ENCODE data around the gene DNHD1.

DNA sequence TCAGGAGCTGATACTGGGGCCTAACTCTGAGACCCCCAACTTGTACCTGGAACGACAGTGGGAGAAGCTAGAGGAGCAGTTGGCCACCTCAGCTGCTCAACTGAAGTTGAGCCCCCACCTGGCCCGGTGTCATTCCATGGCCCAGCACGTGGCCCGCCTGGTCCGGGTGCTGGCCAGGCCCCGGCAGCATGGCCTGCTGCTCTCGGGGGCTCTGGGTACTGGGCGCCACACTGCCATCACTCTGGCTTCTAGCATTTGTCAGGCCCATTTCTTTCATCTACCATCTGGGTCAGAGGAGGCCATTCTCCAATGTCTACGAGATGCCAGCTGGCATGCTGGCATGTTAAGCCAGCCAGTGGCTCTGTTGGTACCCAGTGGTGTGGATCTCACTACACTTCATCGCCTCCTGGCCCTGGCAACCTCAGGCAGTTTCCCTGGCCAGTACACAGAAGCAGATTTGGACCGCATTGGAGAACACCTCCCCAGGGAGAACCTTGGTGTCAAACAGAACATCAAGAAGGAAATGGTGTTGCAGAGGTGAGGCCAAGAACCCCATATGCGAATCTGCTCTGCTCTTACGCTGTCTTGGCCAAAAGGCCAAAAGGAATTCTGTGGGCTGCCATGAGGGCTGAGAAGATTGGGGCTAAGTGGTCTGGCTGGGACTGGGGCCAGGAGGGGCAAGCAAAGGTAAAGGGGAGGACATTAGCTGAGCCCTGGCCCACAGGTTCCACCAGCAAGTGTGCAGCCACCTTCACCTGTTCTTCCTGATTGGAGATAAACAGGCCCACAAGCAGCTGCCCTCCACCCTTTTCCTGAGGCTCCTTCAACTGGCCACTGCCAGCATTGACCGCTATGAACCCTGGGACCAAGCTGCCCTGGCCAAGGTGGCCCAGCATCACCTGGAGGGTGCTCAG is 60.9 kb downstream of the DNHD1 start:
- TF ChIP-seq GATA3 (IDR thresholded peaks at IDR 0.05; ENCODE audit: low read depth, low read length) (no peak), GATA2 (IDR thresholded peaks at IDR 0.05; ENCODE audit: low read depth, low read length) (no peak)
